DMS79 (cell line): ENCODE measurements around the gene ADORA3.

Source experiments
- DNase-seq: peaks from one replicate; lab custom pipeline; 2025; lab: John Stamatoyannopoulos, UW

The ADORA3 gene

DNA sequence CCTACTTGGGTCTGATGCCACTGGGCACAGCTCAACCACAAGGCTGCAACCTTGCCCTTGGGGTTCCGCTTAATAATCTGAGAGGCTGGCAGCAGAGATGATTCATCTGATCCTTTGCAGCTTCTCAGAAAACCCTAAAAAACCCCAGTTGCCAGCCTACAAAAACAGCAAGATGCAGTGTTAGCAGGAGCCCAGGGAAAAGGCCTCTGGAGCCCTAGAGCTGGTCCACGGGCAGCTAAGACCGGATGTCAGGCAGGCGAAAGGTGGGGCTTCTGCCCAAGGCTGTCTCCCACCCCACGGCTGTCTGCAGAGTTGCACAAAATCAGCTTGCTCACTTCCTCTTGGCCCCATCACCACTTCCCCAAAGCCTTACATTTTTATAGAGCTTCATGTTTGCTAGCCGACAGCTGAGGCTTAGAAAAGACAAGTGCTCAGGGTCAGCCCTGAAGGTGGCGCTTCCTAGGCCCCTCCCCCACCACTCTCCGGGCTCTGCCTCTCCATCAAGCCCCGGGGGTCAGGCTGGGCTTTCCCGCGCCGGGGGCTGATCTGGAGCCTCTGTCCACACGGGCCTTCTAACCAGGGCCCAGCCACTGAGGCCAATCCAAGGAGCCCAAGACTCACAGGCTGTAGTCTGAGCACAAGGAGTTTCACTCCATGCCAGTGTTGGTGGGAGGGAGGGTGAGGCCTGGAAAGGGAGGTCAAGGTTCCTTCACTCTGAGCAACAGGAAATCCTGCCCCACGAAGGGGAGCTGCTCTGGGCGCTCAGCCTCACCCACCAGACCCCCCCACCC is 4.2 kb upstream of the ADORA3 start:
- no peak for DNase-seq

DNA sequence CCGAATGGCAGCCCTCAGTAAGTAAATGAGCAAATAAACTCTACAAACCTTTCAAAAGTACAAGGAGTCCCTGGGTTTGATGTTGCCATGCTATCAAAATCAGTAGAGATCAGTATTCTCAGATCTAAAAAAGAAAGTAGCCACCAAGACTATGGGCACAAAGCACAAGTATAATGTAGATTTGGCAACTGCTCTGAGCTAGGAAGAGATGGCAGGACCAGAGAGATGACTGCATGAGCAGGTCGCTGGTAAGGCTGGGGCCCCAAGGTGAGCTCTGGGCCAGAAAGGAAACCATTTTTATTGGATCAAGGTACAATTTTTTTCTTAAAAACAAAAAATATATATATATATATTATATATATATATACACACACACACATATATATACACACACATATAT is 3.1 kb upstream of the ADORA3 start:
- DNase-seq, result no peak

DNA sequence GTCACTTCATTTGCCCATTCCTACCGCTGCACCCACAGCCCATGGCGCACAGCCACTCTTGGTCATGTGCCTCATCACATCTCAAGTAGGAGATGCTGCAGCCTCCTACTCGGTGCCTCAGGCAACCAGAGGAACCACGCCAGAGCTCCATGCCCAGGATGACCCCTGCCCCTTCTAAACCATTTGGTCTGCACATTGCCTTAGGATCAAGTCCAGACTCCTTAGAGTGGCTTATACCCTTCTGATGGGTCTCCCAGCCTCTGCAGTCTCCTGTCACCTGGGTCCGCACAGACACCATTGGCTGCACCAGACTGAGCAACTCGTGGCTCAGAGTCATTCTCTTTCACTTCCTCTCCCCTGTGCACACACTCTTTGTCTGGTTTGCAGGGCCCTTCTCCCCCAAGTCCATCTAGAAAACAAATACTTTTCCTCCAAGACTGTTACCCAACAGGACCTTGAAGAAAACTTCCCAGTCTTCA is 2.2 kb upstream of the ADORA3 start:
- DNase-seq, result no peak

- no peak for DNase-seq
Measured at GRCh38 chr1:111504097-111504496, 664 bp upstream of the ADORA3 start.

DNA sequence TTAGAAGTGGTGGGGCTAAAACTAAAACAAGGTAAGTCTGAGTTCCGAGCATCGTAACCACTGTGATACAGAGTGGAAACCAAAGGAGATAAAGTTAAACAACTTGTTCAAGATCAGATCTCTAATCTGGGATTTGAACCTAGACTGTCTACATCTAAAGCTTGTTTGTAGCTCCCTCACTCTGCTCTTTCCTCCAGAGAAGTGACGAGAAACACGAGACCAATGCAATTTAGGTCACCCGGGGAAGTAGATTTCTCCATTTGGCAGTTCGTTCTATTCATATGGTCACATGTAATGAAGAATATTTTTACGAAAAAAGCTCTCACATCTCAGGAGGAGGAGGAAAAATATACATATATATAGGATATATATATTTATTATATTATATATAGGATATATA is 1.8 kb downstream of the ADORA3 start:
- DNase-seq, result no peak

DNA sequence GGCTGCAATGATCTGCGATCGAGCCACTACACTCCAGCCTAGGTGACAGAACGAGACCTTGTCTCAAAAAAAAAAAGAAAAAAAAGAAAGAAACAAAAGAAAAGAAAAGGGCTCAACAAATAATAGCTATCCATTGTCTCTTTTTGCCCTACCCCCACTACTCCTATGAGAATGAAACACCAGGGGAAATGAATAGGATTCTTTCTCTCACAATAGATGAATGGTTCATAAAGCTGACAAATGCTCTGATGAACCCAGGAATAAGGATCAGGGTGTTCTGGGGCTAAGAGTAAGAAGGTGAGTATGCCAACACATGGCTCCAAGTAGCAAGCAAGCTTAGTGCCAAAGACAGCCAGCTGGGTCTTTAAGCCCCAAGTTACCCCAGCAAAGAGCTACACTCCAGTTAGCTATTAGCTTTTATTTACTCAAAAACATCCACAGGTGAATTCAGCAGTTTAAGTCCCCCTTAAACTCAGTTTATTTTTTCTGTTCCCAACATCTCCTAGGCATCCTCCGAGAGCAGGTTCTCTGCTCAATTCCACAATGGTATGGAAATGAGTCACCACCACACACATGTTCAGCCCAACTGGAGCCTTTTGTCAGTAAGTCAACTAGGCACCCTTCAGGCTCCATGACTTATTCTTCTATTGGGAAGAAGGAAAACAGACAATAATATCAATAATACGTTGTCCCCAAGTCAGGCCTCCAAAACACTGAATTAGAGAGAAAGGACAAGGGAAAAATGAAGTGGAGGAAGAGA is 4.2 kb downstream of the ADORA3 start:
- no peak for DNase-seq

- DNase-seq, result no peak
Measured at GRCh38 chr1:111497592-111497991, 5.8 kb downstream of the ADORA3 start.

GRCh38 chr1:111496398-111496797 is 7.0 kb downstream of the ADORA3 start:
- DNase-seq, result no peak

- no peak for DNase-seq
Measured at GRCh38 chr1:111491070-111491469, 12.4 kb downstream of the ADORA3 start.

DNA sequence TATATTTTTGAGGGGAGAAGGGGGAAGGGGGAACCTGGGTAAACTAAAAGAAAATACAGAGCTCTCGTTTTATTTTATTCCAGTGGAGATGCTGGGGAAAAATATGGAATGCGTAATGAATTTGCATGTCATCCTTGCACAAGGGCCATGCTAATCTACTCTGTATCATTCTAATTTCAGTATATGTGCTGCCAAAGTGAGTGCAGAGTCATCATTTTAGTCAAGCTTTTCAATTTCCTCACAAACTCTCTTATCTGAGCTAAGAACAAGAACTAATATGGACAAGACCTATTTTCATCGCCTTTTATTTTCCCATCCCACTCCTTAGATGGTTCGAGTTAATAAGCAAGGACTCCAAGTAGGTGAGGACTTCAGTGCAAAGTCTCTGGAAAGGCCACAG is 13.2 kb downstream of the ADORA3 start:
- DNase-seq, result no peak

- no peak for DNase-seq
Measured at GRCh38 chr1:111489604-111490003, 13.8 kb downstream of the ADORA3 start.

DNA sequence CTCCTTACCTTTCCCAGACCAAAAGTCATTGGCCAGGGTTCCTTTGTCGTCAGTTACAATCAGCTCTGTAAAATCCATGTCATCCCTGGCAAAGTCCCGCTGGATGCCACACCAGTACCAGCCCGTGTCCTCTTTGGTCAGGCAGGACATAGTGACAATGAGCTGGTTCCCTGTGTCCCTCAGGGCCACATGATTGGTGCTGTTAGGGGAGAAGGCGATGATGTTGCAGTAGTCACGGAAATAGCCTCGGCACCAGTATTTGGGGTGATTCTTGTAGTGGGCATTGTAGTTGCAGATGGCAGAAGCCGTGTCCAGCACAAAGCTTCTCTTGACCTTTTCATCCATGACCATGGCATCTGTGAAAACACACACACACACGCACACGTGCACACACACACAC is 14.8 kb downstream of the ADORA3 start:
- no peak for DNase-seq

DNA sequence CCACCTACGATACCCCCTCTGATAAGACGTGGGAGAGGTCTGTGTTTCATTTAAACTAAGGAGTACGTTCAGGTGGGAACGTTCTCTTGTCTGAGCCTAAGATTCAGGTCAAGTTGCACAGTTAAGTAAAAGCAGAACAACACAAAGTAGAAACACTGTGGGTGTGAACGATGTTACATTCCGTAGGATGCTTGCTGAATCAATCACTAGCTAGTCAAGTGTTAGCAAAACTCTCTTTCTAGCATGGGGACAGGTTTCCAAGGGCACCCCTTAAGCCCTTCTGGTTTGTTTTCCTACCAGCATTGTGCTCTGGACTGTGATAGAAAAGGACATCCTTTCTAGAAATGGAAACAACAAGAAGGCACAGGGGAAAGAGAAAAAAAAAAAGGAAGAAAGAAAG is 16.3 kb downstream of the ADORA3 start:
- DNase-seq, result no peak

DNA sequence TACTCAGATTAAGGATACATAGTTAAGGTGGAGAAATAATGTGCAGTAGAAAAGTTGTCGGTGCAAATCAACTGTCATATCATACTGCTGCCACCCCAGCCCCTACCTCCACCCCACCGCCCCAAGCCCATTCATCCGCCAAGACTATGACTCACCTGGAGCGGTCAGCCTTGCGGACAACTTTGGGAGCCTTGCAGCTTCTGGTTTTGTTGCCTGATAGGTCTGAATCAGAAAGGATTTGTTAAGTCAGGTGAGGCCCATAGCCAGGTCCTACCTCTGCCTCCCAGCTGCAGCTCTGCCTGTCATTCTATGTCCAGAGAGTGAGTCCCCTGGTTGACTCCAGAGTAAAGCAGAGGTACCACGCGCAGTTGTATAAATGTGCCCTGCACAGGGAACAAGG is 17.0 kb downstream of the ADORA3 start:
- no peak for DNase-seq

DNA sequence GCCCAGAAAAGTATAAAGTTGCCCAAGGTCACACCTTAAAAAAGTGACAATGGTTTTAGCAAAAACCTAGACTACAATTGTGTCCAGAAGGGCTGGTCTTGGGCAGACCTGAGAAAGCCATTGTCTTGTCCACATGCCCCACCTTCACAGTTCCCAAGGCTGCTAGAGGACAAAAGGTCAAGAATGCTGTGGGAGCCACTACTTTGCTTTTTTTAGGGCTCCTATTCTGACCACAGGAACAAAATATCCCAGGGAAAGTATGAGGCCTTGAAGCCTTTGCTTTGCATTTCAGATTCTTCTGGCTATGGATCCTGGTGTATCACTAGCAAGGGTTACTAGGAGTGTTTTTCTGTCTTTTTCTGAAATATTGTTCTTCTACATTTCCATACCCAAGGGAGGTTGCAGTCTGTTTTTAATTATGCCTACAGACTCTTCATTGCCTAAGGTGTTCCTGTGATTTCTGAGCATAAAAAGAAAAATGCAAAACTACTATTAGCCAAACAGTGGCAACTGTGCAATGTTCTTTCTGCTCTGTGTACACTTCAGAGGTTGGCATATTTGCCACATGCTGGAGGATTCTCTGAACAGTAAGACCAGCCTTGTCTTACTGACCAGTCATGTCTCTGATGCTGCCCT is 18.9 kb downstream of the ADORA3 start:
- DNase-seq, result no peak

- DNase-seq, result no peak
Measured at GRCh38 chr1:111483876-111484275, 19.6 kb downstream of the ADORA3 start.

DNA sequence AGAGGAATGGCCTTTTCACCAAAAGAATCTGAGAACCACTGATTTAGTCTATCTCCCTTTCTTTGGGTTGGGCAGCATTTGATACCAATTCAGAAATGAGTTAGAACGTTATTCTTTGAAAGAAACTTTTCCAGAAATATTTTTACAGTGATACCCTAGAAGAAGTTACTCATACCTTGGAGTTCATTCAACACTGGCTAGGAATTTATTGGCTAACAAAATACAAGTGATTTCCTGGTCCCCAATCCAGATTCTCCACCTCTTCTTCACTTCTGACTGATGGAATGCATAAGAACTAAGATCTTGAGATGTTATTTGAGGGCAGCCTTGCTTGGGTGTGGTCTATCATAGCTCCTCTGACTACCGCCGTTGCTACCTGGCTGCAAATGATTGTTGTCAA is 20.3 kb downstream of the ADORA3 start:
- DNase-seq, result no peak

DNA sequence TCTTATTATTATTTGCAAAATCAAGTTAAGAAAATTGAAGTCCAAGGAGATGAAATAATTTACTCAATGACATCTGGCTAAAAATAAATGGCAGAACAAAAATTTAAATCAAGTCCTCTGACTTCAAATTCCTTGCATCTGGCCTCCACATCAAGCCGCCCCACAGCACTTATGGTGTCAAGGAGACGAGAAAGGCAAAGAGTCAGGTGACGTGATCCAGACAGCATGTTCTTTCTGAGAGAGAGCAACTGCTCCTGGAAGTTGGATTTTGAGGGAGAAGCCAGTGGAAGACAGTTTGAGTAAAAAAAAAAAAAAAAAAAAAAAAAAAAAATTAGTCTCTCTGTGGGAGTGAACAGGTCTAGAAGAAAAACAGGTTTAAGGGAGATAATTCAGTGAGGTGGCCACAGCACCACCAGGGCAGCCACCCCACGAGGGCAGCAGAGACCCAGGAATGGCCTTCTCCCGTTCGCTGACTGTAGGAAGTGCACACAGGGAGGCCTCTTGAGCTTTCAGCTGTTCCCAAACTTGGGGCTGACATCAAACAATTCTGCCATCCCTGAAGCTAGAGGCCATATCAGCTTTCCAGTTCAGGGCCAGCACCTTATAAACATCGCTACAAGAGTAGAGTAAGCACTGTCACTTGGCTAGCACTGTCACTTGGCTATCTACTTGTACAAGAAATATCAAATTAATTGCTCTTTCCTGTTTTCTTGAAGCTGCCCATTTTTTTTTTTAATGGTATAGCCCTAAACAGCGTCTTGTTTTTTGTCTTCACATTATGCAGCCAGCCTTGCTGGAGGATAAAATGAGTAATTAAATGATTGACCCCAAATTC is 21.8 kb downstream of the ADORA3 start:
- DNase-seq, result peak; percentile 30

DNA sequence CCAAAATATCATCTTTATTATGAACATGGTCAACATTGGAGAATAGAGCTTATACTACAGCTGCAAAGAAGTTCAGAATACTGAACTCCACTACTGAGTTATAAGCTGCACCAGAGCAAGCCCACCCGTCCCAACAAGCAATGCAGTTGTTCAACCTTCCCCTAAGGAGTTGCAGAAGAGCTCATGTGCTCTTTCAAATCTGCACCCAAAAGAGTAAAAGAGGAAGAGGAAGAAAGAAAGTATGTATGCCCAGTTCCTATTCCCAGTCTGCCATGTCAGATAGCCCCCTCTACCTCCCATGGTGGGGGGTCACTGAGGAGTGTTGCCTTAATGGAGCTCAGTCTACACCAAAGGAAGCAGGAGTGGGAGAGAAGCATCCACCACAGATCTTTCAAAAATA is 22.8 kb downstream of the ADORA3 start:
- no peak for DNase-seq

DNA sequence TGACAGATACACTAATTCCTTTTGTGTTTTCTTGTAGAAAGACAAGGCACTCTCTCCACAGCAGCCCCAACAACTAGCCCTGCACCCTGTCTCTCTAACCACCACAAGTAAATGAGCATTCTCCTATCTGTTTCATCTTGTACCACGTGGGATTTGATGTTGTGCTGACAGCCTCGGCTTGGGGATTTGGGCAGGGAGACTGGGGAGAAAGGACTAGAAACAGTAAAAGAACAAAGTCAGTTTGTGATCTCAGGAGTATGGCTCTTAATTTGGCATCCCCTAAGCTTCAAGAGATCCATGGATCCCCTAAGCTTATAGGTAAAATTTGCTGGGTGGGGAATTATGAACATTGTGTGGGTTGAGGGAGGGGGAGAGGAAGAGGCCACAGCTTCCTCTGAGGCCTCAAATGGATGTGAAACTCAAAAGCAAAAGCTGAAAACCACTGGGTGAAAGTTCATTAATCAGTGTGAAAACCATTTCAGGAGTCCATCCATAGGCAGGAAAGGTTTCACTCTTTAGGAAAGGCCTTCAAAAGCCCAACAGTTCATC is 26.6 kb downstream of the ADORA3 start:
- no peak for DNase-seq

GRCh38 chr1:111476214-111476613 is 27.2 kb downstream of the ADORA3 start:
- DNase-seq, result no peak

DNA sequence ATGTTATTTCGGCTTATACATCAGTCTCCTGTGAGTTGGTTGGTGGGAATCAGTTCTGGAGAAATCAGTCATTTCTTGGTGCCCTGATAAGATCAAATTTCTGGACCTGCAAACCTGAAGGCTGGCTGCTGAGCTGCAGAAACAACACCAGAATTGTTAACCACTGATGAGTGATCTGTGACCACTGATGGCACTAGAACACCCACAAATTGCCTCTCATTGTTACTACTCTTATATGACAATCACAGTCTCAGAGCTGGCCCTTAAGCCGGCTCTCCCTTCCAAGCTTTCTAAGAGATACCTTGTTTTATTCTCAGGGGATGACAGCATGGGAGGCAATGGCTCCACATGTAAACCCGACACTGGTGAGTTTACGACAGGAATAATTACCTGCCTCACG is 27.7 kb downstream of the ADORA3 start:
- no peak for DNase-seq
